GM12874 (cell line): ENCODE results near the gene P2RY6.

Experiments used
- TF ChIP-seq, protein P1 (sequence below): IDR thresholded peaks from 2 replicates; pipeline ENCODE4 v1.5.1; 2011; ENCODE audit warnings: low read depth, mild to moderate bottlenecking, control low read depth, low read length, moderate library complexity; ENCODE audit not compliant: insufficient read depth

Gene P2RY6

DNA sequence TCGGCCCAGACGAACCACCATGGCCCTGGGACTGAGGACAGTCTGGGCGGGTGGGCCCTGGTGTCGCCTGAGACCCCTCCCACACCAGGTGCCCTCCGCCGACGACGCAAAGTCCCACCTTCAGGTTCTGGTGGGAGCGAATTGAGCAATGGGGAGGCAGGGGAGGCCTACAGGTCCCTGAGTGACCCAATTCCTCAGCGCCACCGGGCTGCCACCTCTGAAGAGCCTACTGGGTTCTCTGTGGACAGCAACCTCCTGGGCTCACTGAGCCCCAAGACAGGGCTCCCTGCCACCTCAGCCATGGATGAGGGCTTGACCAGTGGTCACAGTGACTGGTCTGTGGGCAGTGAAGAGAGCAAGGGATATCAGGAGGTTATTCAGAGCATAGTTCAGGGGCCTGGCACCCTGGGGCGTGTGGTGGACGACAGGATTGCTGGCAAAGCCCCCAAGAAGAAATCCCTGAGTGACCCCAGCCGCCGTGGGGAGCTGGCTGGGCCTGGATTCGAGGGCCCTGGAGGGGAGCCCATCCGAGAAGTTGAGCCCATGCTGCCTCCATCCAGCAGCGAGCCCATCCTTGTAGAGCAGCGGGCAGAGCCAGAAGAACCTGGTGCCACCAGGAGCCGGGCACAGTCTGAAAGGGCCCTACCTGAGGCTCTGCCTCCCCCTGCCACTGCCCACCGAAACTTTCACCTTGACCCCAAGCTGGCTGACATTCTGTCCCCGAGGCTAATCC, 38.7 kb downstream of the P2RY6 start:
- TF ChIP-seq, protein P1, sequence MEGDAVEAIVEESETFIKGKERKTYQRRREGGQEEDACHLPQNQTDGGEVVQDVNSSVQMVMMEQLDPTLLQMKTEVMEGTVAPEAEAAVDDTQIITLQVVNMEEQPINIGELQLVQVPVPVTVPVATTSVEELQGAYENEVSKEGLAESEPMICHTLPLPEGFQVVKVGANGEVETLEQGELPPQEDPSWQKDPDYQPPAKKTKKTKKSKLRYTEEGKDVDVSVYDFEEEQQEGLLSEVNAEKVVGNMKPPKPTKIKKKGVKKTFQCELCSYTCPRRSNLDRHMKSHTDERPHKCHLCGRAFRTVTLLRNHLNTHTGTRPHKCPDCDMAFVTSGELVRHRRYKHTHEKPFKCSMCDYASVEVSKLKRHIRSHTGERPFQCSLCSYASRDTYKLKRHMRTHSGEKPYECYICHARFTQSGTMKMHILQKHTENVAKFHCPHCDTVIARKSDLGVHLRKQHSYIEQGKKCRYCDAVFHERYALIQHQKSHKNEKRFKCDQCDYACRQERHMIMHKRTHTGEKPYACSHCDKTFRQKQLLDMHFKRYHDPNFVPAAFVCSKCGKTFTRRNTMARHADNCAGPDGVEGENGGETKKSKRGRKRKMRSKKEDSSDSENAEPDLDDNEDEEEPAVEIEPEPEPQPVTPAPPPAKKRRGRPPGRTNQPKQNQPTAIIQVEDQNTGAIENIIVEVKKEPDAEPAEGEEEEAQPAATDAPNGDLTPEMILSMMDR = no peak

DNA sequence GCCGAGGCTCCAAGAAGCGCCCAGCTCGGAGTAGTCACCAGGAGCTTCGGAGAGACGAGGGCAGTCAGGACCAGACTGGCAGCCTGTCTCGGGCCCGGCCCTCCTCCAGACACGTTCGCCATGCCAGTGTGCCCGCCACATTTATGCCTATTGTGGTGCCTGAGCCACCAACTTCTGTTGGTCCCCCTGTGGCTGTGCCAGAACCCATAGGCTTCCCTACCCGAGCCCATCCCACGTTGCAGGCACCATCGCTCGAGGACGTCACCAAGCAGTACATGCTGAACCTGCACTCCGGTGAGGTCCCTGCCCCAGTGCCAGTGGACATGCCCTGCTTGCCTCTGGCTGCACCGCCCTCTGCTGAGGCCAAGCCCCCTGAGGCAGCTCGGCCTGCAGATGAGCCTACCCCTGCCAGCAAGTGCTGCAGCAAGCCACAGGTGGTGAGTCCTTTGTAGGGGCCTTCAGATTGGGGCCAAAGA, 39.3 kb downstream of the P2RY6 start:
- TF ChIP-seq, protein P1 = no peak

DNA sequence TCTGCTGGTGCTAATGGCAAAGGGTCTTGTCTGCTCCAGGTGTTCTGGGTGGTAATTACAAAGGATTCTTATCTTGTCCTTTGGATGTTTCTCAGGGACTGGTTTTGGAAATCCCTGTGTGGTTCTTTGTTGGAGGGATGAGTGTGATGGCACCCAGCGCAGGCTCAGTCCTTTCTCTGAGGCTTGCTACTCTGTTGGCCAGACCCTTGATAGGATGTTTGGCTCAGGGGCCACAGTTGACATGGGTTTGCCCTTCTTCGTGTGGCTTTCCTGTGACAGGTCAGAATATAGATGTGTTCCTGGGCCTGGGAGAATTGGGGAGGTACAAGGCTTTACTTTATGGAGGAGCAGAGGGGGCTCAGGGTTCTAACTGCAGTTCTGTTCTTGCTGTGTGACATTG, 39.9 kb downstream of the P2RY6 start:
- TF ChIP-seq, protein P1 = no peak

DNA sequence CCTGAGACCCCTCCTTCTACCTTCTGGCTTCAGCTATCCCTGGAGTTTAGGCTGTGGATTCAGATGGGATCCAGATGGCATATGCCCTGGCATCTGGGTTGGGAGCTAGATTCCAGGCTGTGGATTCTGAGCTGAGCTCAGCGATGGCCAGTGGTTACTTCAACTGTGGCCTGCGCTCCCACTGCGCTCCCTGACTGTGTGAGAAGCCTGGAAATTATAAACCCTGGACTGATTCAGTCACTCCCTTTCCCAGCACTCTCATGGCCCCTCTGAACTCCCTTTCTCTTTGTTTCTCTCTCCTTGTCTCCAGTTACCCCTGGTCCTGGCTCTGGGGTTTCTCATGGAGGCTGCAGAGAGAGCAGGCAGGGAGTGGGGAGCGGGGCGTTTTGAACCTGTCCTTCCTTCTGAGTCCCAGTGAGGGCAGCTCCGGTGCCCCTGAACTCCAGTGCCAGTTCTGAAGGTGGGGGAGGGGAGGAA, 40.8 kb downstream of the P2RY6 start:
- TF ChIP-seq, protein P1 = no peak

DNA sequence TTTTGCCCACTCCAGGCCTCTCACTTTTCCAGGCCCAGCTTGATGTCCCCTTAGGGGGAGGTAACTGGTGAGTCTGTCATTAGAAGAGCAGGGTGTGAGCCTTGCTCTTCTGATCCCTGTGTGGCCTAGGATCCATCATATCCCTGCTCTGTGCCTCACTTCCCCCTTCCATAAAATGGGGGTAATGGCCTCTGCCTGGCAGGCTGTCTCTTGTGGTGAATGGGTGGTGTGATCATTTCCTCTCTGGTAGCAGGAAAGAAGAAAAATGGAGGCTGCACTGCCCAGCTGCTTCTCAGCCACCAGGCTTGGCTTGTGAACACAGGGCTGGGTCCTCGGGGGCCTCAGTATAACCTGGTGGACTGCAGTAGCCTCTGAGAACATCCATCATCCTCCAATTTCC, 41.5 kb downstream of the P2RY6 start:
- TF ChIP-seq, protein P1 = no peak

DNA sequence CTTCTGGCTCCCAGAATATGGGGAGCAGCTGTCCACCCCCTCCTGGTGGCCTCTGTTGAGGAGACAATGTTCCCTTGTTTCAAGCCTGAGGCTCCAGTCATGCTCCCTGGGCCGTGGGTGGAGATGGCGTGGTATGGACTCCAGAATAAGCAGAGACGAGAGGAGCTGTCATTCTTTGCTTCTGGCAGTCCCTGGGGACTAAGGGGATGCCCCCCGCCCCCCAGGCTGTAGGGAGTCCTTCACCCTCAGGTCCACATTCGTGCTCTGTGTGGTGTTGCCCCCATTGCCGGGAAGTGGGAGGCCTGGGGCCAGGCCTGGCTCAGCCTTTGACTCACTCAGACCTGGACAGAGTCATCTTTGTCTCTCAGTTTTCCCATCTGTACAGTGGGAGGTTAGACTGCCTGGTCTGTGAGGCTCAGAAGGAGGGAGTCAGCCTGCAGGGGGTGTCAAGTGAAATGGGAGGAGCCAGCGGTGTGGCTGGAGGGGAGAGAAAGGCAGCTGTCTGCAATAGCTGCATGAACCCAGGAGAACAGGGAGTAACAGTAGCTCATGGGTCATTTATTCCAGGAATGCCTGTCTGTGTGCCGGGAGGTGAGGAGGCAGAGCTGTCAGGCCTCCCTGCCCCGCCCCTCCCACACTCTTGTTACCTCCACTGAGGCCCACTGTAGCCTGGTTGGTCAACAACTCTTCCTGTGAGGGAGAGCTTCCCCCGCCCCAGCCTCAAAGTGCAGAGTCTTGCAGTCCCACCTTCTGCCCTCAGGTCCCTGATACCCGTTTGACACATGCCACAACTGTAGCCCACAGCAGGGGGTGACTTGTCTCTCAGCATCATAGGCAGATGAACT, 42.2 kb downstream of the P2RY6 start:
- TF ChIP-seq, protein P1 = peak; percentile 20; the same call in 1 of the 2 replicates

DNA sequence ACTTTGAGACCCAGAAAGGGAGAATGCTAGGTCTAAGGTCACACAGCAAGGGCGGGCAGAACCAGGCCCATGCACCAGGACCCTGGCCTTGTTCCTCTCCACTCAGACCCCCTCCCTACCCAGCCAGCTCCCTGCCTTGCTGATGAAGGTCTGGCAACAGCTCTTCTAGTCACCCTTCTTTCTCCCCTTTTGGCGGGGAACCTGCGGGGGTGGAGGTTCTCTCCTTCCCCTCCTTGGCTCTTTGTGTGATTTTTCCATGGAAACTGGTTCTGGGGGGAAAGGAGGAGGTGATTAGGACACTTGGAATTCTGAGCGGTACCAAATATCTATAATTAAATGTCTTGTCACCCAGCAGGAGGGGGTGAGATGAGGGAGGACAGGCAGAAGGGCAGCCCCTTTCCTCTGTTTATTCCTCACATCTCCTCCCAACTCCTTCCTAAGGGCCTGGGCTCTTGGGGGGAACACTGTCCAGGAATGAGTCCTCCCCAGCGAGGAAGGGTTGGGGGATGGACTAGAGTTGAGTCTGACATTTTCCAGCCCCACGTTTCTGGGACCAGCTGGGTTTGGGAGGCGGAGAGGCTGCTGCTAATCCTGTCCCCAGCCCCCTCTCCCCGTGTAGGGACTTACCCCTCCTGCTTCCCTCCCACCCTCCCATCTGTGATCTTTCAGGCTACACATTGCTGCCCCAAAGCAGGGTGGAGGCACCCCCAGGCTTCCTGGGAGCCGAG, 43.3 kb downstream of the P2RY6 start:
- TF ChIP-seq, protein P1 = no peak
